ENCODE results near the gene CCDC17. TPM values are rescaled to one million over a fixed set of nuclear protein-coding genes. Genes with fewer than 3 reads are reported as not detected.

CCDC17 gene
- total and polyA plus RNA-seq, 2 experiments from 2014 or later: 0.57 to 2.2 TPM

GRCh38 chr1:45621501-45621836 is 2.4 kb downstream of the CCDC17 start:
- Histone ChIP-seq H3K4me1 (ENCODE audit: insufficient read depth) (peaks cover 10% of the 10 kb centered on the region; the same call in 1 of the 2 replicates), H3K27me3 (ENCODE audit: insufficient read depth) (no peaks in the 10 kb centered on the region), H2AFZ (no peak overlapping the region), H3K36me3 (ENCODE audit: insufficient read depth) (peaks cover 20% of the 10 kb centered on the region), H3K9me2 (ENCODE audit: insufficient read depth) (no peaks in the 10 kb centered on the region), H3K27ac (ENCODE audit: low read depth) (peak overlapping the region; percentile 34; the same call in 1 of the 2 replicates), H4K20me1 (replicated peaks; ENCODE audit: insufficient read depth) (peaks cover 27% of the 10 kb centered on the region), H3K4me2 (no peak overlapping the region), H3K4me3 (no peak overlapping the region), H3F3A (replicated peaks; ENCODE audit: low read depth) (peaks cover 74% of the 10 kb centered on the region), H3K79me2 (replicated peaks; ENCODE audit: insufficient read depth) (no peaks in the 10 kb centered on the region)
- peak; percentile 17 for DNase-seq (ENCODE audit: low spot score)
- H3K36me3 Mint-ChIP-seq (ENCODE audit: low read depth): peaks cover 45% of the 10 kb centered on the region
- H3K4me3 Mint-ChIP-seq: no peak overlapping the region
- ATAC-seq: peak; percentile 1; the same call in 2 of the 3 replicates
- TF ChIP-seq NANOG (IDR thresholded peaks at IDR 0.05; ENCODE audit: borderline replicate concordance) (no peak), ZNF114 (CRISPR knock-in tag; IDR thresholded peaks at IDR 0.05) (no peak), ZNF331 (CRISPR knock-in tag; IDR thresholded peaks at IDR 0.05; ENCODE audit: low read depth) (no peak), EZH2phosphoT487 (IDR thresholded peaks at IDR 0.05; ENCODE audit: unreplicated experiment) (no peak), REST (IDR thresholded peaks at IDR 0.05; ENCODE audit: unreplicated experiment) (no peak), CTCF (conservative IDR thresholded peaks at IDR 0.05; ENCODE audit: low read depth in 2 of 2) (no peak), ZNF462 (CRISPR knock-in tag; IDR thresholded peaks at IDR 0.05) (no peak), ETS1 (IDR thresholded peaks at IDR 0.05) (no peak), CREB1 (CRISPR knock-in tag; IDR thresholded peaks at IDR 0.05; ENCODE audit: low read depth) (no peak), POLR2AphosphoS5 (IDR thresholded peaks at IDR 0.05; ENCODE audit: low read depth) (no peak), EZH2 (IDR thresholded peaks at IDR 0.05; ENCODE audit: low read depth, unreplicated experiment) (no peak), JUNB (IDR thresholded peaks at IDR 0.05; ENCODE audit: unreplicated experiment) (no peak), STAT1 (IDR thresholded peaks at IDR 0.05; ENCODE audit: unreplicated experiment) (no peak)
- H3K27ac Mint-ChIP-seq: no peak overlapping the region
- no peaks in the 10 kb centered on the region for H3K9me3 Mint-ChIP-seq
- peaks cover 7% of the 10 kb centered on the region for H3K4me1 Mint-ChIP-seq
- H3K27me3 Mint-ChIP-seq (ENCODE audit: insufficient read depth, low read depth, poor library complexity): peaks cover 25% of the 10 kb centered on the region

Measured in GM23338 (cell line).